COLO668 (cell line): ENCODE data around the gene CCDC18.
"Not testable (repeated sequence)": the region's sequence is repeated elsewhere in the genome, so short reads cannot be mapped to it uniquely, and the experiment has no call there.

Experiments used
- DNase-seq: peaks from one replicate; lab custom pipeline; 2025; ENCODE audit not compliant: unreplicated experiment; lab: John Stamatoyannopoulos, UW

The CCDC18 gene

DNA sequence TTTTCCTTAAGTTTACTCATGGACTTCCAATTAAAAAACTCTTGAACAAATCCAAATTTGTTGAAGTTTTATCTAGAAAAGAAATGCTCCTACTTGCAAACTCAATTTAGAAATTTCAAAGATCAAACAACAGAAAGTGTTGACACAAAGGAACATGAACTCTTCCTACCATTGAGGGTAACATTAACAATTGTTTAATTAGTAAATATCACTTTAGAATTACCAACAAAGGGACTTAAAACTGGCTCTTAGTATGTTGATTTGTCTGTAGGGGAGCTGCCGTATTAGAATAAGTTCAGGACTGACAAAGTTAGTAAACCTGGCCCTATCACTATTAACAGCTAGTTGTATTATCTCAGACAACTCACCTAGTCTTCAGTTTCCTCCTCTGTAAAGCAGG lies 57.9 kb downstream of the CCDC18 start:
- no peak for DNase-seq

DNA sequence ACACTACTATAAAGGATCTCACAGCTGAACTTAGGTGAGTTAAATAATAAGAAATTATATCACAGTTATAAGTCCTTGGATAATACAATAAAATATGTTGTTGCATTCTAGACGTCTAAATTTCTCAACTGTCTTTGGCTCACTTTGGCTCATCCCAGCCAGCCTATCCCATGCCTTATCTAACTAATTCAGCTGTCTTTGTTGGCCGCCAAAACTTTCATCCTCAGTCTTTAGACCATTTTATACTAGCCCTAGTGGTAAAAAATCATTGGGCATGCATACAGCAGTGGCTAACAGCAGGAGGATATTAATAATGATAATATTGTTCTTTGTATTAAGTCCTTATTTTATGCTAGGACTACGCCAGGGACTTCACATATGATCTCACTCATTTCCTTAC lies 59.3 kb downstream of the CCDC18 start:
- no peak for DNase-seq

DNA sequence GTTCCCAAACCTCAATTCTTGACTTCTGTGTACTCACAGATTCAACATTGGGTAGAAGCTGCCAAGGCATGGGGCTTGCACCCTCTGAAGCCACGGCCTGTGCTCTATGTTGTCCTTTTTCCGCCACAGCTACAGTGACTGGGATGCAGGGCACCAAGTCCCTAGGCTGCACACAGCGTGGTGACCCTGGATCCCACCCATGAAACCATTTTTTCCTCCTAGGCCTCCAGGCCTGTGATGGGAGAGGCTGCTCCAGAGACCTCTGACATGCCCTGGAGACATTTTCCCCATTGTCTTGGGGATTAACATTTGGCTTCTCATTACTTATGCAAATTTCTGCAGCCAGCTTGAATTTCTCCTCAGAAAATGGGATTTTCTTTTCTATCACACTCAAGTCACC lies 62.7 kb downstream of the CCDC18 start:
- DNase-seq = not testable (repeated sequence)

DNA sequence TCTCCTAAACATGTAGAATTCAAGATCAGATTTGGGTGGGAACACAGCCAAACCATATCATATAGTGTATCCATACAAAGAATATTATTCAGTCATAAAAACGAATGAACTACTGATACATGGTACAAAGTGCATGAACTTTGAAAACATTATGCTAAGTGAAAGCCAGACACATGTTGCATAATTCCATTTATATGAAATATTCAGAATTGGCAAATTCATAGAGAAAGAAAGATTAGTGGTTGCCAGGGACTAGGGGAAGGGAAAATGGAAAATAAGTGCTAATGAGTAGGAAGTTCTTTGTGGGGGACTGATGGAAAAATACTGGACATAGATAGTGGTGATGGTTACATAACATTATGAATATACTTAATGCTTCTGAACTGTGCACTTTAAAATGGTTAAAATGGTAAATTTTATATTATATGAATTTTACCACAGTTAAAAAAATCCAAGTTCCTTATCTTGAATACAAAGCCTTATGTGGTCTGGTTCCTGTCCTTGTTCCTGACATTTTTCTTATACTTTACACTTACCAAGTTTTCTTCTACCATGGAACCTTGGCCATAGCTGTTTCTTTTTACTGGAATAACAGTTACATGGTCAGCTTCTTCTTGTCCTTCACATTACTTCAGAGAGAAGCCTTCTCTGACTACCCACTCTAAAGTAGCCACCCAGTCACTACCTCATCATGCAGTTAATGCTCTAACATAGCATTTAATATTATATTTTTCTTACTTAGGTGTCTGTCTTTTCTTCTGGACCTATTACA lies 64.0 kb downstream of the CCDC18 start:
- no peak for DNase-seq

DNA sequence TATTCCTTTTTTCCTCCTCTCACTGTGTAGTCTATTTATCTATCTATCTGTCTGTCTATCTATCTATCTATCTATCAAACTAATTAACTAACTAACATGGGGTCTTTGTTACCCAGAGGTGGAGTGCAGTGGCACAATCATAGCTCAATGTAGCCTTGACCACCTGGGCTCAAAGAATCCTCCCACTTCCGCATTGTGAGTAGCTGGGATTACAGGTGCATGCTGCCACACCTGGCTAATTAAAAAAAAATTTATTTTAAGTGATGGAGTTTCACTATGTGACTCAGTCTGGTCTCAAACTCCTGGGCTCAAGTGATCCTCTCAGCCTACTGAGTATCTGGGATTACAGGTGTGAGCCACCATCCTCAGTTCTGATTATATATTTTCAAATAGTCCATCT lies 71.4 kb downstream of the CCDC18 start:
- DNase-seq = no peak

DNA sequence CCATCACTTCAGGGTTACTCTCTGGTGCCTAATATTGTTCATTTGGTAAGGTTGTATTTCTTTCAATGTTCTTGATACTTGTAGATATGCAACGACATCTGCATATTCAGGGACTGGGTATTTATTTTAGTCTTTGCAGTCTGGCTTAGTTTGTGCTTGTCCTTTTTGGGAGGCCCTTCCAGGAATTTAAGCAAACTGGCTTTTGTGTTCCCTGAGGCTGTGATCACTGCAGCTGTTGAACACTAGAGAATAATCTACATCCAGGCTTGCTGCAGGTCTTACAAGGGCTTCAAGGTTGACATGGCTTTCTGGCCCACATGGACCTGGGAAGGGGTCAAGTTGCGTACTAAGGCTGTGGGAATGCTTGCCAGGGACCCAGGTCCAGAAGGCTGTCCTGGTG lies 72.1 kb downstream of the CCDC18 start:
- no peak for DNase-seq

DNA sequence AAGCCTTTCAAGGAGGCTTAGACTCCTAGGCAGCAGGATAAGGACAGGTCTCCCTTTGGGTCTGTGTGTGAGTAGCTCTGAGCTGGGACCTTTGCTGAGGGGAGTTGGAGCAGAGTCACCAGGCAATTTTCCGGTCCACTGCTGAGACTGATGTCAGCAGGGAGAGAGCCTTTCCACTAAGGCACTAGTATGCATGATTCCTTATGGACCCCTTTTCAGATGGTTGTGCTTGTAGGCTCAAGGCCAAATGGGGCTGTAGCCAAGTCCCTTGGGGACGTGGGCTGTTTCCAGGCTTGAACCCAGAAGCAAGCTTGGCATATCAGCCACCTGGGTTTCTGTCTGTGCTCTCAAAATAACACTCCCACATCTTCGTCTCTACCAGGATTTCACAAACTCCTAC lies 73.0 kb downstream of the CCDC18 start:
- DNase-seq = no peak

DNA sequence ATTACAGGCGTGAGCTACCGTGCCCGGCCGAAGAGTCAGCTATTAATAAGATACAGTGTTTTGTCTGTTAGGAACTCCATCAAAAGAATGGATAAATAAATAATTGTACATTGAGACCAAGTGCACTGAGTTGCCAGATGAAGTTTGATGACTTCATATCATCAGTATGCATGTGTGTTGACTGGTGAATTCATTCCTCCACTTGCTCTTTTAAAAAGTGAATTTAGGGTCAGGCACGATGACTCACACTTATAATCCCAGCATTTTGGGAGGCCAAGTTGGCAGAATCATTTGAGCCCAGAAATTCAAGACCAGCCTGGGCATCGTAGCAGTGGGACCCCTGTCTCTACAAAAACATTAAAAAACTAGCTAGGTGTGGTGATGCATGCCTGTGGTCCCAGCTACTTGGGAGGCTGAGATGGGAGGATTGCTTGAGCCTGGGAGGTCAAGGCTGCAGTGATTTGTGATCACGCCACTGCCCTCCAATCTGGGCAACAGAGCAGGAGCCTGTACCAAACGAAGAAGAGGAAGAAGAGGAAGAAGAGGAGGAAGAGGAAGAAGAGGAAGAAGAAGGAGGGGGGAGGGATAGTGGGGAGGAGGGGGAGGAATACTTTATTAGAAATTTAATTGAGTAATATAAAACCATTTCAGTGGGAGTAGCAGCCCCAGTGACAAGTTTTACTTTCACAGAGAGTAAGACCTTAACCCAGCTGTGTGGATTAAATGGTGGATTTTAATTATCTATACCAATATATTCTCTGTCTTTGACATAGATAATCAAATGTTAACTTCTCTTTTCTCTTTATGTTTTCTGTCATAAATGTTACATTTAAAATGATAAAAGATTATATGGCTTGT lies 74.9 kb downstream of the CCDC18 start:
- no peak for DNase-seq

DNA sequence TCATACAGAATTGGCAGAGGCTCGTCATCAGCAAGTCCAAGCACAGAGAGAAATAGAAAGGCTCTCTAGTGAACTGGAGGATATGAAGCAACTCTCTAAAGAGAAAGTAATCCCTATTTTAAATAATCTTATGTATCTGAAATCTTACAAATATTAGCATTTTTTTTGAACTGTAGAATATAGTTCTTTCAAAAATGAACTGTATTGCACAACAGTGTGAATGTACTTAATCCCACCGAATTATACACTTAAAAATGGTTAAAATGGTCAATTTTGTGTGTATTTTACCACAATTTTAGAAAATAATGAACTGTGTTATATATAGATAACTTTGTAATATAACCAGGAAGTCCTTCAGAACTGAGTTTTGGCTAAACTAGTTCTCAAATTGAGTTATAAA lies 75.9 kb downstream of the CCDC18 start:
- no peak for DNase-seq

DNA sequence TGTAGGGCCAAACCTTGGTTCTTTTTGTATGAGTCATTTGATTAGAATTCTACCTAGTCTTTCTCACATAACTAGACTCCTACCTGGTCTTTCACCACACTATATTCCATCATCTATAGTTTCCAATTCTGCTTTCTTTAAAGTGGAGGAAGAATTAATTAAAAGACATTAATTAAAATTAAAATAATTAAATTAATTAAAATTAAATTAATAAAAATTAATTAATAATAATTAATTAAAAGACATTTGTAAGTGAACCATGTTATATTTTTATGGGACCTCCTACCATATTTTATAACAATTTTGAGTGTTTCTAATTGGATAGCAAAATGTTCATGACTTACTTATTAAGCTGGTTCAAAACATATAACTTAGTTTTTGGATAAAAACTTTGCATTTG lies 77.4 kb downstream of the CCDC18 start:
- no peak for DNase-seq

DNA sequence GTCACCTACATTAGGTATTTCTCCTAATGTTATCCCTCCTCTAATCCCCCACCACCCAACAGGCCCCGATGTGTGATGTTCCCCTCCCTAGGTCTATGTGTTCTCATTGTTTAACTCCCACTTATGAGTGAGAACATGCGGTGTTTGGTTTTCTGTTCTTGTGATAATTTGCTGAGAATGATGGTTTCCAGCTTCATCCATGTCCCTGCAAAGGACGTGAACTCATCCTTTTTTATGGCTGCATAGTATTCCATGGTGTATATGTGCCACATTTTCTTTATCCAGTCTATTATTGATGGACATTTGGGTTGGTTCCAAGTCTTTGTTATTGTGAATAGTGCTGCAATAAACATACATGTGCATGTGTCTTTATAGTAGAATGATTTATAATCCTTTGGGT lies 80.2 kb downstream of the CCDC18 start:
- DNase-seq = not testable (repeated sequence)

DNA sequence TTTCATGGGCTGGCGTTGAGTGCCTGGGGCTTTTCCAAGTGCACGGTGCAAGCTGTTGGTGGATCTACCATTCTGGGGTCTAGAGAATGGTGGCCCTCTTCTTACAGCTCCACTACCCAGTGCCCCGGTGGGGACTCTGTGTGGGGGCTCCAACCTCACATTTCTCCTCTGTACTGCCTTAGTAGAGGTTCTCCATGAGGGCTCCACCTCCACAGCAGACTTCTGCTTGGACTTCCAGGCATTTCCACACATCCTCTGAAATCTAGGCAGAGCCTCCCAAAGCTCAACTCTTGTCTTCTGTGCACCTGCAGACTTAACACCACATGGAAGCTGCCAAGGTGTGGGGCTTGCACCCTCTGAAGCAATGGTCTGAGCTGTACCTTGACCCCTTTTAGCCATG lies 82.1 kb downstream of the CCDC18 start:
- no peak for DNase-seq

DNA sequence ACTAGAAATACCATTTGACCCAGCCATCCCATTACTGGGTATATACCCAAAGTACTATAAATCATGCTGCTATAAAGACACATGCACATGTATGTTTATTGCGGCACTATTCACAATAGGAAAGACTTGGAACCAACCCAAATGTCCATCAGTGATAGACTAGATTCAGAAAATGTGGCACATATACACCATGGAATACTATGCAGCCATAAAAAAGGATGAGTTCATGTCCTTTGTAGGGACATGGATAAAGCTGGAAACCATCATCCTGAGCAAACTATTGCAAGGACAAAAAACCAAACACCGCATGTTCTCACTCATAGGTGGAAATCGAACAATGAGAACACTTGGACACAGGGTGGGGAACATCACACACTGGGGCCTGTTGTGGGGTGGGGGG lies 88.4 kb downstream of the CCDC18 start:
- not testable (repeated sequence) for DNase-seq

DNA sequence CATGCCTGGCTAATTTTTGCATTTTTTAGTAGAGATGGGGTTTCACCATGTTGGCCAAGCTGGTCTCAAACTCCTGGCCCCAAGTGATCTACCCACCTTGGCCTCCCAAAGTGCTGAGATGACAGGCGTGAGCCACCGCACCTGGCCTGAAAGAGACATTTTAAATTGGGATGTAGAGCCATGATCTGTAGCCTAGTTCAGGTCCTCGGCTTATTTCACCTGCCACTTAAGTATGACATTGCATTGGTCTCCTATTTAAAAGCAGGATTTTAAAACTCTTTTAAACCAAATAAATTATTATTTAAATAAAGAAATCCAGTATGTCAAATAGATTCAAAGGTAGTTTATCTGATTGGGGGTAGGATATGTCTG lies 94.7 kb downstream of the CCDC18 start:
- DNase-seq = not testable (repeated sequence)

DNA sequence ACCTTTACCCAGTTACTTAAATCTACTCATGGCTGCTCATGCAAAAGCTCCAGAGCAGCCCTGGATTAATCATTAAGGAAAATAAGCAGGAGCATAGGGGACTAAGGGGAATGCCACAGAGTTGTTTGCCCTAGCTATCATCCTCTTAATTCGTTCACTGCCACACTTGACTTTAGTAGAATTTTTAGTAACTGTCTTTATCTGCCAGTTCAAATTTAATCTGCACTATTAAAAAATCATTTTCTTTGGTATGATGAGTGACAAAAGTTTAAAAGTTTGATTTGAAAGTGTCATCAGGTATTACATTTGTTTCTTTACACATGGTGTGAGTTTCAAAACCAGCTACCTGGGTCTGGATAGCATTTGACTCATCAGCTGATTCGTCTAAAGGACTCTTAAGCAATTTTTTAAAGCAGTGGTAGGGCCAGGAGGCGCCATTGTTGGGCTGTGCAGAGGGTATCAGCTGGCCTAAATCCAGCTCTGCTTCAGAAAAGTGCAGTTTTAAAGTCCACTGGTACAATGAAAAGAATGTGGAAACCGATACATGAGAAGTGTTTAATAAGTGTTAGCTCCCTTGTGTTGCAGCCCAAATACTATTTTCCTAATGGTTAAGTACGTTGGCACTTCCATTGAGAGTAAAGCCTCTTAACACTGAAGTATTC lies 95.2 kb downstream of the CCDC18 start:
- no peak for DNase-seq

DNA sequence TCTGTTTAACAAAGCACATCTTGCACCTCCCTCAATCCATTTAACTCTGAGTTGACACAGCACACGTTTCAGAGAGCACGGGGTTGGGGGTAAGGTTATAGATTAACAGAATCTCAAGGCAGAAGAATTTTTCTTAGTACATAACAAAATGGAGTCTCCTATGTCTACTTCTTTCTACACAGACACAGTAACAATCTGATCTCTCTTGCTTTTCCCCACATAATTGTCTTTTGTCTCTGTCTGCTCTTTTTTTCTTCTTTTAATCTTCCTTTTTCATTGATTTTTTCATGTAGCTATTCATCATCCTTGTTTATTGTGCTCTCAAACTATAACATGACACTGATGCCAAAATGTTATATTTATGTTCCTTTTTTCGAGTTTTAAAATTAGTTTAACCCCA lies 97.0 kb downstream of the CCDC18 start:
- not testable (repeated sequence) for DNase-seq

DNA sequence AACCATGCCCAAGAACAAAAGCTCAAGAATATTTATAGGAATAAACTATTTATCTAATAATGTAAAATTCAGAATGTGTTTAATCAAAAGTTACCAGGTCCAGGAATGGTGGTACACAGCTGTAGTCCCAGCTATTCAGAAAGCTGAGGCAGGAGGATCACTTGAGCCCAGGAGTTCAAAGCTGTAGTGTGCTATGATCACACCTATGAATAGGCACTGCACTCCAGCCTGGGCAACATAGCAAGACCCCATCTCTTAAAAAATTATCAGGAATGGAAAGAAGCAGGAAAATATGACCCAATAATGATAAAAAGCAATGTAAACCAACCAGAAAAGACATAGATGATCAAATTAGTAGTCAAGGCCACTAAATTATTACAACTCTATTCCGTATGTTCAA lies 103.0 kb downstream of the CCDC18 start:
- no peak for DNase-seq

DNA sequence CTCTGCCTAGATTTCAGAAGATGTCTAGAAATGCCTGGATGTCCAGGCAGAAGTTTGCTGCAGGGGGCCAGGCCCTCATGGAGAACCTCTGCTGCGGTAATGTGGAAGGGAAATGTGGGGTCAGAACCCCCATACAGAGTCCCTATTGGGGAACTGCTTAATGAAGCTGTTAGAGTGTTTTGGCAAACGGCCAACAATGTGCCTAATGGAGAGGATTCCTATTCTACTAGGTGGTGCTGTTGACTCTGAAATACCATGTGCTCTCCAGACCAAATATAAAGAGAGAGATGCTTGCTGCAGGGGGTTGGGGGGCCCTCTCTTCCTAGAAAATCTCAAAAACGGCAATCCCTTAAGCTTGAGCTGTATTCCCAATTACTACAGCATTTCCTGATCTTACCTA lies 108.0 kb downstream of the CCDC18 start:
- peak; percentile 13 for DNase-seq

DNA sequence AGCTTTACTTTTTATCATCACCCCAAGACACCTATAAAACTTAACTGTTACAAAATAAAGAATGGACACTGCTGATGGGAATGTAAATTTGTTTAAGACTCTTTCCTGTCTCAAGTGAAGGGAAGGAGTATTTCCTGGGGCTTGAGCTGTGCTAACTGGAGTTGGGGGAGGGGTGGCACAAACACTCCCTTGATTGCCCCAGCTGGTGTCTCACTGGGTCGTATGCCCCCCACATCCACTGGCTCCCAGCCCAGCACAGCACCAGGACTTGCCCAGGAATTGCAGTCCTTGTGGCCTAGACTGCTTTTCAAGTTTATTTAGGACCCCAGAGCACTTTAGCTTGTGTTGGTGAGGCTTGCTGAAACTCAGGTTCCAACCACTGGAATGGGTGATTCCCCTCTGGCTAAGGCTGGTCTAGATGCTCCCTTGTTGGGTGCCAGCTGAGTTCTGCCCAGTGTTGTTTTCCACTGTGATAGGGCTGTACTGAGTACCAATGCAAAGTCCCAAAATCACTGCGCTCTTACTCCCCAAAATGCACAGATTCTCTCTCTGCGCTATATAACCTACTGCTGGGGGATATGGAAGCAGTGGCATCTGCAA lies 116.1 kb downstream of the CCDC18 start:
- DNase-seq = no peak

DNA sequence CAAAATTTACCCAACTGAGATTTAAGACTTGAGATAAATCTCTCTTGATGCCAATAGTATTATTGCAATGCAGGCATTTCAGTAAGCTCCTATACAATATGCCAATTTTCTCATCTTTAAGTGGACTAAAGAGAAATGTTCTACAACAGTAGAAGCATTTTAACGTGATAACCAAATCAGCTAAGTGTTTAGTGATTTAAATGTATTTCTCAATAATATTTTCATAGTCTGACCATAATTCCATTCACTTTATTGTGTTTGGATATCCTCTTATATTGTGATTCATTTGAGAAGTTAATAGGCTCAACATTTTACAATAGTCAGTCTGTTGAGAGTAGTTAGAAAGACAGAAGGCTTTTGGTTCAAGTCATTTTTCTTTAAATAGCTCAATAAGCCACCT lies 120.6 kb downstream of the CCDC18 start:
- no peak for DNase-seq

DNA sequence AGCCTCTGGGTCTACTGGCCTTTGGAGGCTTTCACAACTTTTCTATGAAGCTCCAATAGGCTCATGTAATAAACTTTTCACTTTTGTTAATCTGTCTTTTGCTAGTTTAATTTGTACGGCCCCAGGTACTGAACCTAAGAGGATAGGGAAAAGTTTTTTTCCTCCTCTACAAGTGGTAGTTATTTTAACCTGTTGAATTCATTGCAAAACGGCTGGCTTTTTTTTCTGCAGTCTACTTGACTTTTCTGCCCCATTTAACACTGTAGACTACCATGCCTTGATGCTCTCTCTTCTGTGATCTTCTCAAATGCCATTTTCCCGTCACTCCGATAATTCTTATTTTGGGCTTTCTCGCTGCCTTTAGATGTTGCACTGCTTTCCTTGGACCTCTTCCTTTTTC lies 121.6 kb downstream of the CCDC18 start:
- DNase-seq = no peak
